ENCODE data around the gene CAMKMT.

DNA sequence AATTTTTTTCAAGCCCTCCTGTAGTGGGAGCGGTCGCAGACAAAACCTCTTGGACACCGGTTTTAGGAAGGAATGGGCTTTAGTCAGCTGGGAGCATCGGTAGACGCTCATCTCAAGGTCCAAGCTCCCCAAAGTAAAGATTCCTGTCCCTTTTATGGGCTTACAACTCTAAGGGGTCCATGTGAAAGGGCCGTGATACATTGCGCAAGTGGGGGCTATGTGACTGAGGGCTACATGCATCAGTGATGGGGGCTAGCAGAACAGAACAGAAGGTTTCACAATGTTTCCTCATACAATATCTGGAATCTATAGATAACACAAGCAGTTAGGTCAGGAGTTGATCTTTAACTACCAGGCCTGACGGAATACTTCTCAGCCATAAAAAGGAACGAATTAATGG lies 62.5 kb downstream of the CAMKMT start:
- TF ChIP-seq, protein P1, sequence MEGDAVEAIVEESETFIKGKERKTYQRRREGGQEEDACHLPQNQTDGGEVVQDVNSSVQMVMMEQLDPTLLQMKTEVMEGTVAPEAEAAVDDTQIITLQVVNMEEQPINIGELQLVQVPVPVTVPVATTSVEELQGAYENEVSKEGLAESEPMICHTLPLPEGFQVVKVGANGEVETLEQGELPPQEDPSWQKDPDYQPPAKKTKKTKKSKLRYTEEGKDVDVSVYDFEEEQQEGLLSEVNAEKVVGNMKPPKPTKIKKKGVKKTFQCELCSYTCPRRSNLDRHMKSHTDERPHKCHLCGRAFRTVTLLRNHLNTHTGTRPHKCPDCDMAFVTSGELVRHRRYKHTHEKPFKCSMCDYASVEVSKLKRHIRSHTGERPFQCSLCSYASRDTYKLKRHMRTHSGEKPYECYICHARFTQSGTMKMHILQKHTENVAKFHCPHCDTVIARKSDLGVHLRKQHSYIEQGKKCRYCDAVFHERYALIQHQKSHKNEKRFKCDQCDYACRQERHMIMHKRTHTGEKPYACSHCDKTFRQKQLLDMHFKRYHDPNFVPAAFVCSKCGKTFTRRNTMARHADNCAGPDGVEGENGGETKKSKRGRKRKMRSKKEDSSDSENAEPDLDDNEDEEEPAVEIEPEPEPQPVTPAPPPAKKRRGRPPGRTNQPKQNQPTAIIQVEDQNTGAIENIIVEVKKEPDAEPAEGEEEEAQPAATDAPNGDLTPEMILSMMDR (IDR thresholded peaks at IDR 0.05): no peak
- TF ChIP-seq POLR2AphosphoS5 (IDR thresholded peaks at IDR 0.05) (no peak), POLR2A (IDR thresholded peaks at IDR 0.05) (no peak)
